ENCODE data around the gene PRSS57. TPM values are rescaled to one million over a fixed set of nuclear protein-coding genes. Genes with fewer than 3 reads are reported as not detected.

Gene PRSS57
- total and polyA plus RNA-seq, 2 of the 13 experiments (the other 11 are each of a cell fraction or from before 2014, with no cell fraction given) = 0.12 TPM; not detected in 1

- TF ChIP-seq, protein P1, sequence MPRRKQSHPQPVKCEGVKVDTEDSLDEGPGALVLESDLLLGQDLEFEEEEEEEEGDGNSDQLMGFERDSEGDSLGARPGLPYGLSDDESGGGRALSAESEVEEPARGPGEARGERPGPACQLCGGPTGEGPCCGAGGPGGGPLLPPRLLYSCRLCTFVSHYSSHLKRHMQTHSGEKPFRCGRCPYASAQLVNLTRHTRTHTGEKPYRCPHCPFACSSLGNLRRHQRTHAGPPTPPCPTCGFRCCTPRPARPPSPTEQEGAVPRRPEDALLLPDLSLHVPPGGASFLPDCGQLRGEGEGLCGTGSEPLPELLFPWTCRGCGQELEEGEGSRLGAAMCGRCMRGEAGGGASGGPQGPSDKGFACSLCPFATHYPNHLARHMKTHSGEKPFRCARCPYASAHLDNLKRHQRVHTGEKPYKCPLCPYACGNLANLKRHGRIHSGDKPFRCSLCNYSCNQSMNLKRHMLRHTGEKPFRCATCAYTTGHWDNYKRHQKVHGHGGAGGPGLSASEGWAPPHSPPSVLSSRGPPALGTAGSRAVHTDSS (CRISPR knock-in tag; conservative IDR thresholded peaks at IDR 0.05) = no peak
- TF ChIP-seq ZNF570 (CRISPR knock-in tag; IDR thresholded peaks at IDR 0.05; ENCODE audit: borderline replicate concordance) = no peak
- no peak for TF ChIP-seq ZC3H4 (CRISPR knock-in tag; IDR thresholded peaks at IDR 0.05; ENCODE audit: borderline replicate concordance)
- no peak; the same call in 1 of the 2 replicates for TF ChIP-seq BHLHE40 (IDR thresholded peaks at IDR 0.05; ENCODE audit: low read length)
- TF ChIP-seq MLX (CRISPR knock-in tag; IDR thresholded peaks at IDR 0.05) = peak; percentile 63; the same call in 1 of the 2 replicates
- no peak; the same call in 1 of the 2 replicates for TF ChIP-seq SRY (CRISPR knock-in tag; IDR thresholded peaks at IDR 0.05)
- peak; percentile 74 for TF ChIP-seq ZNF264 (CRISPR knock-in tag; IDR thresholded peaks at IDR 0.05)
- no peak for TF ChIP-seq AGO1 (IDR thresholded peaks at IDR 0.05; ENCODE audit: low read depth, low read length, poor library complexity, severe bottlenecking)
- TF ChIP-seq ZNF333 (CRISPR knock-in tag; IDR thresholded peaks at IDR 0.05; ENCODE audit: borderline replicate concordance) = no peak
- TF ChIP-seq JARID2 (CRISPR knock-in tag; IDR thresholded peaks at IDR 0.05; ENCODE audit: insufficient replicate concordance) = no peak
- TF ChIP-seq GZF1 (CRISPR knock-in tag; IDR thresholded peaks at IDR 0.05) = 0 out of 2 replicates have a peak, but pooled peaks have one; percentile 55
- TF ChIP-seq, protein P2, sequence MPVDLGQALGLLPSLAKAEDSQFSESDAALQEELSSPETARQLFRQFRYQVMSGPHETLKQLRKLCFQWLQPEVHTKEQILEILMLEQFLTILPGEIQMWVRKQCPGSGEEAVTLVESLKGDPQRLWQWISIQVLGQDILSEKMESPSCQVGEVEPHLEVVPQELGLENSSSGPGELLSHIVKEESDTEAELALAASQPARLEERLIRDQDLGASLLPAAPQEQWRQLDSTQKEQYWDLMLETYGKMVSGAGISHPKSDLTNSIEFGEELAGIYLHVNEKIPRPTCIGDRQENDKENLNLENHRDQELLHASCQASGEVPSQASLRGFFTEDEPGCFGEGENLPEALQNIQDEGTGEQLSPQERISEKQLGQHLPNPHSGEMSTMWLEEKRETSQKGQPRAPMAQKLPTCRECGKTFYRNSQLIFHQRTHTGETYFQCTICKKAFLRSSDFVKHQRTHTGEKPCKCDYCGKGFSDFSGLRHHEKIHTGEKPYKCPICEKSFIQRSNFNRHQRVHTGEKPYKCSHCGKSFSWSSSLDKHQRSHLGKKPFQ (CRISPR knock-in tag; IDR thresholded peaks at IDR 0.05; ENCODE audit: insufficient replicate concordance) = no peak
- TF ChIP-seq, protein P3, sequence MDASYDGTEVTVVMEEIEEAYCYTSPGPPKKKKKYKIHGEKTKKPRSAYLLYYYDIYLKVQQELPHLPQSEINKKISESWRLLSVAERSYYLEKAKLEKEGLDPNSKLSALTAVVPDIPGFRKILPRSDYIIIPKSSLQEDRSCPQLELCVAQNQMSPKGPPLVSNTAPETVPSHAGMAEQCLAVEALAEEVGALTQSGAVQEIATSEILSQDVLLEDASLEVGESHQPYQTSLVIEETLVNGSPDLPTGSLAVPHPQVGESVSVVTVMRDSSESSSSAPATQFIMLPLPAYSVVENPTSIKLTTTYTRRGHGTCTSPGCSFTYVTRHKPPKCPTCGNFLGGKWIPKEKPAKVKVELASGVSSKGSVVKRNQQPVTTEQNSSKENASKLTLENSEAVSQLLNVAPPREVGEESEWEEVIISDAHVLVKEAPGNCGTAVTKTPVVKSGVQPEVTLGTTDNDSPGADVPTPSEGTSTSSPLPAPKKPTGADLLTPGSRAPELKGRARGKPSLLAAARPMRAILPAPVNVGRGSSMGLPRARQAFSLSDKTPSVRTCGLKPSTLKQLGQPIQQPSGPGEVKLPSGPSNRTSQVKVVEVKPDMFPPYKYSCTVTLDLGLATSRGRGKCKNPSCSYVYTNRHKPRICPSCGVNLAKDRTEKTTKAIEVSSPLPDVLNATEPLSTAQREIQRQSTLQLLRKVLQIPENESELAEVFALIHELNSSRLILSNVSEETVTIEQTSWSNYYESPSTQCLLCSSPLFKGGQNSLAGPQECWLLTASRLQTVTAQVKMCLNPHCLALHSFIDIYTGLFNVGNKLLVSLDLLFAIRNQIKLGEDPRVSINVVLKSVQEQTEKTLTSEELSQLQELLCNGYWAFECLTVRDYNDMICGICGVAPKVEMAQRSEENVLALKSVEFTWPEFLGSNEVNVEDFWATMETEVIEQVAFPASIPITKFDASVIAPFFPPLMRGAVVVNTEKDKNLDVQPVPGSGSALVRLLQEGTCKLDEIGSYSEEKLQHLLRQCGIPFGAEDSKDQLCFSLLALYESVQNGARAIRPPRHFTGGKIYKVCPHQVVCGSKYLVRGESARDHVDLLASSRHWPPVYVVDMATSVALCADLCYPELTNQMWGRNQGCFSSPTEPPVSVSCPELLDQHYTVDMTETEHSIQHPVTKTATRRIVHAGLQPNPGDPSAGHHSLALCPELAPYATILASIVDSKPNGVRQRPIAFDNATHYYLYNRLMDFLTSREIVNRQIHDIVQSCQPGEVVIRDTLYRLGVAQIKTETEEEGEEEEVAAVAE (CRISPR knock-in tag; IDR thresholded peaks at IDR 0.05; ENCODE audit: borderline replicate concordance) = peak; percentile 60; the same call in 1 of the 2 replicates
- TF ChIP-seq ATF1 (CRISPR knock-in tag; IDR thresholded peaks at IDR 0.05) = no peak
- no peak for TF ChIP-seq ZNF496 (CRISPR knock-in tag; IDR thresholded peaks at IDR 0.05; ENCODE audit: insufficient replicate concordance)
- TF ChIP-seq TFDP1 (CRISPR knock-in tag; IDR thresholded peaks at IDR 0.05; ENCODE audit: borderline replicate concordance) = peak; percentile 43; the same call in 1 of the 2 replicates
- peak; percentile 54 for TF ChIP-seq DR1 (CRISPR knock-in tag; IDR thresholded peaks at IDR 0.05)
- TF ChIP-seq ZNF3 (CRISPR knock-in tag; IDR thresholded peaks at IDR 0.05) = no peak
- TF ChIP-seq, protein P4, sequence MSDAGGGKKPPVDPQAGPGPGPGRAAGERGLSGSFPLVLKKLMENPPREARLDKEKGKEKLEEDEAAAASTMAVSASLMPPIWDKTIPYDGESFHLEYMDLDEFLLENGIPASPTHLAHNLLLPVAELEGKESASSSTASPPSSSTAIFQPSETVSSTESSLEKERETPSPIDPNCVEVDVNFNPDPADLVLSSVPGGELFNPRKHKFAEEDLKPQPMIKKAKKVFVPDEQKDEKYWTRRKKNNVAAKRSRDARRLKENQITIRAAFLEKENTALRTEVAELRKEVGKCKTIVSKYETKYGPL (CRISPR knock-in tag; IDR thresholded peaks at IDR 0.05) = no peak
Observed at GRCh38 chr19:660793-661426, 34.3 kb downstream of the PRSS57 start (continued).

Data from HepG2 (cell line).